IPS-NIHi7 (cell line): Measurements from ENCODE around the gene C10orf53.
A peak's percentile ranks its signal among the peaks of the same experiment; 100 is the strongest.
"Not testable (repeated sequence)": the region's sequence is repeated elsewhere in the genome, so short reads cannot be mapped to it uniquely, and the experiment has no call there.

Experiments
- DNase-seq: peaks from one replicate; pipeline ENCODE4 v3.0.0; 2012; ENCODE audit warnings: mixed read lengths; ENCODE audit errors: extremely low spot score

Gene C10orf53

DNA sequence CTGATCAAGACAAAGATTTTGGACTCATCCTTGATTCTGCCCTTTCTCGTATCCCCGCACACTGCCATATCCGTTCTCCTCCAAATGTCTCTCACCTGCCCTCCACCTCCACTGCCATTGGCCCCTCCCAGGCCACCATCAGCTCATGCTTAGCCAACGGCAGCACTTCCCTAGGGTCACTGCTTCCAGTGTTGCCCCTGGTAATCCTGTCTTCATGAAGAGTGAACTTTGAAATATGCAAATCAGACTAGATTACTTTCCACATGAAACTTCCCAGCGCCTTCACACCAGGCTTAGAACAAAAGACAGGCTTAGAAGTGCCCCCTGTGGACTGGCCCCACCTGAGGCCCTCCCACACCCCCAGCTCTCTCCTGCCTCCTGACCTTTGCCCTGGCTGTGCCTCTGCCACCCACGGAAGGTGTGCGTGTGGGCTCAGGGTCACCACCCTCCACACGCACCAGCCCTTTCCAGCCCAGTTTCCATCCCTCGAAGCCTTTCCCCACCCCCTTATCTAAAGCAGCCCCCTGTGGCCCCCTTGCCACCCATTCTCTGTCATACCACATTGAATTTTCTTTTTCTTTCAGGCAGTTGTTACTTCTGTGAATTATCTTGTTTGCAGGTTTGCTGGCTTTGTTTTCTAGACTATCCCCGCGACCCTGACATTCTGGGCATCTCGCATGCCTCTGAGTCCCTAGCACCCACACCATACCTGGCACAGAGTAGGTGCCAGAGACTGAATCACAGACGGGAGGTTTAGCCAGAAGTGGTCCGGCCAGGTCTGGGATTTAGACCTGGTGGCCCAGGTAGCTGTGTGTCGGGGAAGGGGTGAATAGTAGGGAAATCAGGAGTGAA is 26.8 kb upstream of the C10orf53 start:
- peak; percentile 10 for DNase-seq

GRCh38 chr10:49653273-49653929 is 26.1 kb upstream of the C10orf53 start:
- DNase-seq, result peak; percentile 5

- DNase-seq, result peak; percentile 12
Measured at GRCh38 chr10:49654036-49654693, 25.3 kb upstream of the C10orf53 start.

GRCh38 chr10:49655099-49655498 is 24.4 kb upstream of the C10orf53 start:
- DNase-seq, result peak; percentile 6

- peak; percentile 3 for DNase-seq
Measured at GRCh38 chr10:49656845-49657493, 22.5 kb upstream of the C10orf53 start.

DNA sequence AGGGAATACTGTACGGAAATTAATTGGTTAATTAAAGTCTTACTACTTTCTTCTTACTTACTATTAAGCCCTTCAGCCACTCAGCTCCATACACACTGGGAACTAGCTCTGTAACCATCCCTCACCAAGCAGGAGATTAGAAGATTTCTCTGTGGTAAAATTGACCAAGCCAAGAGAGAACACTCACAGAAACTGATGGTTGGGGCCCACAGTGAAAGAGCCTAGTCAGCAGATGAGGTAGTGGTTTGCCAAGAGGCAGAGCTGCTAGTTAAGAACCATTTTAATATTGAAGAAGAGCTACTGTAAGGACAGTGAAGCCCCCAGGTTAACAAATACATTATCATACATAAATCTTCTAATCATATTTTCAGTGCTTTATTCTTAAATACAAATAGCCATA is 21.8 kb upstream of the C10orf53 start:
- DNase-seq, result peak; percentile 2

DNA sequence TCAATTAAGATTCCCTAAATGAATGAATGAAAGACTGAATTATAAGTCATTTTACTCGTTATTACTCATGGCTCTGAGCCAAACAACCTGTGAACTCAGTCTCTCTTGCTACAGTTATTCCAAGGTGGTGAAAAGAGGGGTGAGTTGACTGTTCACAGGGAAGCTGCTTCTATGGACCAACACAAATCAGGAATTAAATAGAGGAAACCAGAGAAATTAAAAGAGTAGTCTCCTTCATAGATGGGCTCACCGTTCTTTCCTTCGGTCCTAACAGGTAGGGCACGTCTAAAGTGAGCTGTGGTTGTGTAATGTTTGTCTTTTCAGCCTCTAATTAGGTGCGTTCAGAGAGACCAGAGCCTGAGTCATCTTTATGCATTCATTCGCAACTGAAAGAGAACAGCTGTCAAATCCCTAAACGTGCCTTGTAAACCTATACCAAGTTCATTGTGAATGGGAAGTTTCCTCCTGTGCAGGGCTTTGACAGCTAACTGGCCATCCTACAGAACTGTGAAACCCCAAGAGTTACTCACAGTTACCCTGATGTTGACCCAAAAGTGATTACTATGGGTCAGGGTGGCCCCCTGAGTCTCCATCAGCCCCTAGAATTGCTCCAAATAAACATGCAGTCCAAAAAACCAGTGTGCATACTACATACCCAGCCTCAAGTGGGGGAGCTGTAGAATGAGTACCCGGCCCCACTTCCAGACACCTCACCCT is 18.2 kb upstream of the C10orf53 start:
- peak; percentile 26 for DNase-seq

DNA sequence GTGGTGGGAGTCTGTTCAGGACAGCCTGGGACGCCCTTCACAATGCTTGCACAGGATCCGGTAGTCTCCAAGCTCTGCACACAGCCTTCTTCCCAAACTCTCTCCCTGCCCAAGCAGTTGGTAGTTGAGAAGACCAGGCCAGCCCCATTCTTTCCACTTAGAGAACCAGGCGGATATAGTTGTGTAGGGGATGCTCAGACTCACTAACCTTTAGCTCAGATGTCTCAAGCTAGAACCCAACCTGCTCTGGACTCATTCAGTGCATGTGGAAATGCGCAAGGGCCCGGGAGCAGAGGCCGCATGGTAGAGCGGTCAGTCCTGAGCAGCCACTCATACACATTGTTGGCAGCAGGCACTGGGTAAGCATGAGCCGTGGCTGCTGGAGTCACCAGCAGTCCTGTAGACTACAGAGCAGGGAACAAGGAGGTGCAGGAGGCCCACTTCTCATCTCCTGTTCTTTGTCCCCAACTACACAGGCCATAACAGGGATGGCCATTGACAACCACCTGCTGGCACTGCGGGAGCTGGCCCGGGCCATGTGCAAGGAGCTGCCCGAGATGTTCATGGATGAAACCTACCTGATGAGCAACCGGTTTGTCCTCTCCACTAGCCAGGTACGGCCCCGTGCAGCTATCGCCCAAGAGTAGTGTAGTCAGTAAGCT is 17.2 kb upstream of the C10orf53 start:
- DNase-seq, result peak; percentile 7

DNA sequence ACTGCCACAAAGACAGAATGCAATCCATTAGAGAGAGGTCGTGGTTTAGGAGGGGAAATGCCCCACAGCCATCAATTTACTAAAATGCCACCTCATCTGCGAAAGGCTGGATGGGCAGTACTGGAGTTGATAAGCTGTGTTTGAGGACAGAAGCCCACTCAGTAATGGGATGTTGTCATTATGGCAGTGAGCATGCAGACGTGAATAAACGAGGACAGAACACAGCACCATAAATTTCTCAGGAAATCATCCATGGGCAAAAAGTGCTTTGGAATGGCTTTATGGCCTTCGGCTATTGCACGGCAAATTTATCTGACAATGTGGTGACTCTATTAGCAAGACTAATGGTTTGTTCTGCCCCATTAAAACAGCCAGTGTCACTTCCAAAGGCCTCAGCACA is 15.9 kb upstream of the C10orf53 start:
- DNase-seq, result peak; percentile 6

- DNase-seq, result peak; percentile 4
Measured at GRCh38 chr10:49664006-49664841, 15.2 kb upstream of the C10orf53 start.

DNA sequence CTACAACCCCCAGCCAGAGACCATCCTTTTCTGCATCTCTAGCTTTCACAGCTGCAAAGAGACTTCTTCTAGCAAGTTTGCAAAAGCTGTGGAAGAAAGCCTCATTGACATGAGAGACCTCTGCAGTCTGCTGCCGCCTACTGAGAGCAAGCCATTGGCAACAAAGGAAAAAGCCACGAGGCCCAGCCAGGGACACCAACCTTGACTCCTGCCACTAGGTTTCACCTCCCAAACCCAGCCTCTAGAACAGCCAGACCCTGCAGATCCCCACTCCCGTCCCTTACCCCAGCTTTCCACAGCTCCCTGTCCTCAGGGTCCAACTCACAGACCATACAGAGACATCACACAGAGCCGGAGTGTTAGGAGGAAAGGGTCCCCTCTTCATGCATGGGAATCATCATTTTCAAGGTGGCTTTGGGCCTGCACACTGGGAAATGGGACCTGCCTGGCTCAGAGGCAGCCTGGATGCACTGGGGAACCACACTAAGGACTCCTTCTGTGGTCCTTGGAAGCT is 14.6 kb upstream of the C10orf53 start:
- peak; percentile 6 for DNase-seq

DNA sequence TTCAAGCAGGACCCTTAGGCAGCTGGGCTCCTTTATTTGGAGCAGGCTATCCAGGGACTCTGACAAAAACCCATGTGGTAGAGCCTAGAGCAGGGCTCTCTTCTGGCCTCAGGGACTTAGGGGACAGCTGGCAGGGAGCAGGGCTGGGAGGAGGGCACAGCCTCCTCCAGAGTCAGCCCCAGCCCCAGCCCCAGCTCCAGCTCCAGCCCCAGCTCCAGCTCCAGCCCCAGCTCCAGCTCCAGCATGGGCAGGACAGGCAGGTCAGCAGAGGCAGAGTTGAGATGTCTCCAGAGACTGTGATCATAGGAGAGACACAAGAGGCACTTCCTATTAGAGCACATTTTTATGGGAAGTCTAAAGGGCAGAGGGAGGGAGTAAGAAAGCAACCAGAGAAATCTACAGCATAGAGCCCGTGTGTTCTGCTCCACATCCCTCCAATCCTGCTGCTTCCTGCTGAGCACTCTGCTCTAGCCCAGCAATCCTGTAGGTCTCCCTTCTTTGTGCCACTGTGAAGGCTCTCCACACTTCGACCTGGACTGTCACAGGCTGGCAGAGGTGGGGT is 13.3 kb upstream of the C10orf53 start:
- peak; percentile 4 for DNase-seq

- no peak for DNase-seq
Measured at GRCh38 chr10:49666685-49667084, 12.8 kb upstream of the C10orf53 start.

- no peak for DNase-seq
Measured at GRCh38 chr10:49667991-49668390, 11.5 kb upstream of the C10orf53 start.

DNA sequence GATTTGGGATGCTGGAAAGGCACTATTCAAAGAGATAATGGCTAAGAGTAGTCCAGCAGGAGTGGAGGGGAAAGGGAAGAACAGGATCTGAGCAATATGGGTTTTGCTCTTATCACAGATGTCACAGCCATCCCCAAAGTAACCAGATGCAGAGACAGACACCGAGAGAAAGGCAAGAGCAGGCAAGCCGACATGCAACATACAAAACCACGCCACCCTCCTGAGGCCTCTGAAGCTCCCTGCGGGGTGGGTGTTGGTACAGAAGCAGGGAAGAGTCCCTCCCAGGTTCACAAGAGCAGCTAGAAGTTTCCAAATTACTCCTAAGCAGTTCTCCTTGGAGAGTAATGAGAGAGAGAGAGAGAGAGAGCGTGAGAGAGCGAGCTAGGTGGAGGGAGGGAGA is 10.8 kb upstream of the C10orf53 start:
- DNase-seq, result no peak

DNA sequence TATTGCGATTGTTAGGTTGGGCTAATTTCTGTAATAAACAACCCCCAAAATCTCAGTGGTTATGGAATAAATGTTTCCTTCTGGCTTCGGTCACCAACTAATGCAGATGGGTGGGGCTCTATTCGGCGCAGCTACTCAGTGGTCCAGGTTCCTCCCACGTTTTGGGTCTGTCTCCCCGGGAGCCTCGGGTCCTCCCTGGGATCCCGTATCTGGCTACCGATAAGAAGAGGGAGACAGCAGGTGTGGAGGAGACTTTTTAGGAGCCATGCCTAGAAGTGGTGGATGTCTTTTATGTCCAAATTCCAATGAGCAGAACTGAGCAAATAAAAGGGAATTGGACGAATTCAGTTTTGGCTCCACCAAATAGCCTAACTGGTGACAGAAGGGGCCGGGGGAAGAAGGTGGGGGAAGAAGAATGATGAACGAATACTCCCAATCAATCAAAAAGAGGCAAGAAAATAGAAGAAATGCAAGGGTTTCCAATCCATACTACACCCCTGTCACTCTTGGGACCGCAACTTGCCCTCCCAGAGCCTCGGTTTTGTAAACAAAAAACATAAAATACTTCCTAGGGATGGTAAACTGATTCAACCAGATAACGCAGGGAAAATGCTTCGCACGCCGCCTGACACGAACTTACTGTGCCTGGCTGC is 498 bp upstream of the C10orf53 start:
- DNase-seq, result no peak

- not testable (repeated sequence) for DNase-seq
Measured at GRCh38 chr10:49682449-49682848, 3.0 kb downstream of the C10orf53 start.

DNA sequence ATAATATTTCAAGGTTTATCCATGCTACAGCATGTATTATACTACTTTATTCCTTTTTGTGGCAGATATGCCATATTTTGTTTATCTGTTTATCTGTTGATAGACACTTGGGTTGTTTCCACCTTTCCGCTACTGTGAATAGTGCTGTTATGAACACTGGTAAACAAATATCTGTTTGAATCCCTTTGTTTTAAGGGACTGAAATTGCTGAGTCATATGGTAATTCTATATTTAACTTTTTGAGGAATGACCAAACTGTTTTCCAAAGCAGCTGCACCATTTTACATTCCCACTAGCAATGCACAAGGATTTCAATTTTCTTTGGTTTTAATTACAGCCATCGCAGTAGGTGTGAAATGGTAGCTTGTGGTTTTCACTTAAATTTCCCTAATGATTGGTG is 3.4 kb downstream of the C10orf53 start:
- no peak for DNase-seq

DNA sequence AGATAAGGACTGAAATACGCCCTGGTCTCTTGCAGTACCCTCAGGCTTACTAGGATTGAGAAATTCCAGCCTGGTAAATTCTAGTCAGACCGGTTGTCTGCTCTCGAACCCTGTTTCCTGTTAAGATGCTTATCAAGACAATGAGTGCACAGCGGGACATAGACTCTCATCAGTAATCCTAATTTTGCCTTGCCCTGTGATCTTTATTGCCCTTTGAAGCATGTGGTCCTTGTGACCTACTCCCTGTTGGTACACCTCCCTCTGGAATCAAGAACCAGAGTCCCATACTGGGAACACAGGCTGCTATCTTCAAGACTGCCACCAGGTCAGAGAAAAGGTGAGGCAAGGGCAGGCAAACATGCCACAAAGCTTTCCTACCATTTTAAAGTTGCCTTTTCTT is 7.2 kb downstream of the C10orf53 start:
- DNase-seq, result no peak
